HepG2 (cell line): ENCODE measurements around the gene ITIH2. TPM values are rescaled to one million over a fixed set of nuclear protein-coding genes. Genes with fewer than 3 reads are reported as not detected.
A peak's percentile ranks its signal among the peaks of the same experiment; 100 is the strongest.

Experiments used
- FOXO1 ChIP-seq: sonication (generic); formaldehyde crosslinking; IDR thresholded peaks from 2 replicates; pipeline ENCODE4 v1.4.0; 2020; ENCODE audit warnings: missing genetic modification reagents
- NFE2 ChIP-seq: sonication (generic); formaldehyde crosslinking; IDR thresholded peaks from 2 replicates; pipeline ENCODE4 v1.4.0; 2020; ENCODE audit warnings: missing genetic modification reagents
- NFKB2 ChIP-seq: sonication (generic); formaldehyde crosslinking; IDR thresholded peaks from 2 replicates; pipeline ENCODE4 v1.4.0; 2020; ENCODE audit warnings: missing genetic modification reagents, borderline replicate concordance
- SMC3 ChIP-seq: IDR thresholded peaks from 2 replicates; pipeline ENCODE4 v1.6.1; 2011; ENCODE audit warnings: low read length, improper control_type of control experiment
- SNAPC2 ChIP-seq: sonication (generic); formaldehyde crosslinking; IDR thresholded peaks from 2 replicates; pipeline ENCODE4 v1.8.1; 2022; ENCODE audit warnings: mild to moderate bottlenecking, missing genetic modification reagents
- TOE1 ChIP-seq: sonication (generic); formaldehyde crosslinking; IDR thresholded peaks from 2 replicates; pipeline ENCODE4 v1.4.0; 2020; ENCODE audit warnings: mild to moderate bottlenecking, missing genetic modification reagents
- ZNF564 ChIP-seq: sonication (generic); formaldehyde crosslinking; IDR thresholded peaks from 2 replicates; pipeline ENCODE4 v1.8.1; 2023; ENCODE audit warnings: mild to moderate bottlenecking, missing genetic modification reagents
- ZNF569 ChIP-seq: sonication (generic); formaldehyde crosslinking; IDR thresholded peaks from 2 replicates; pipeline ENCODE4 v1.5.0; 2020; ENCODE audit warnings: mild to moderate bottlenecking, missing genetic modification reagents, moderate library complexity, borderline replicate concordance
- ZNF598 ChIP-seq: sonication (generic); formaldehyde crosslinking; IDR thresholded peaks from 2 replicates; pipeline ENCODE4 v1.5.1; 2020; ENCODE audit warnings: mild to moderate bottlenecking, missing genetic modification reagents, borderline replicate concordance
- ZNF614 ChIP-seq: IDR thresholded peaks from 2 replicates; pipeline ENCODE4 v1.6.1; 2018; ENCODE audit warnings: missing biosample characterization, missing genetic modification reagents, inconsistent platforms, borderline replicate concordance
- ZNF772 ChIP-seq: sonication (generic); formaldehyde crosslinking; IDR thresholded peaks from 2 replicates; pipeline ENCODE4 v1.5.0; 2020; ENCODE audit warnings: mild to moderate bottlenecking, missing genetic modification reagents
- polyA plus RNA-seq, 8 experiments: library from polyadenylated mRNA; depleted of rRNA in 3 of 8; stranded (reverse) in 7 of 8; unstranded in 1 of 8; fragments of >200 nt; fragmentation: Illumina TruSeq in 4 of 8; extraction: Trizol in 4 of 8; gene quantifications; 2 replicates each; pipeline versions ENCODE4 v1.2.1 to v1.2.3, GENCODE V29; 2011 to 2016; ENCODE audit warnings: low read depth in 4 of 8, missing spikeins in 1 of 8, mixed read lengths in 1 of 8; ENCODE audit not compliant: insufficient read depth in 1 of 8
- total RNA-seq, 5 experiments: library from RNA; depleted of rRNA; stranded (reverse); fragments of >200 nt; fragmentation: Illumina TruSeq; extraction: Trizol; gene quantifications; 2 replicates each; pipeline ENCODE4 v1.2.3, GENCODE V29; 2016; ENCODE audit warnings: low read depth in 1 of 5
- TF ChIP-seq, protein P1 (sequence below): sonication (generic); formaldehyde crosslinking; IDR thresholded peaks from 2 replicates; pipeline ENCODE4 v1.9.0; 2021; ENCODE audit warnings: mild to moderate bottlenecking, missing genetic modification reagents
- TF ChIP-seq, protein P2 (sequence below): sonication (generic); formaldehyde crosslinking; IDR thresholded peaks from 2 replicates; pipeline ENCODE4 v1.5.1; 2020; ENCODE audit warnings: missing genetic modification reagents, mild to moderate bottlenecking, borderline replicate concordance
- TF ChIP-seq, protein P3 (sequence below): sonication (generic); formaldehyde crosslinking; IDR thresholded peaks from 2 replicates; pipeline ENCODE4 v1.4.0; 2020; ENCODE audit warnings: missing genetic modification reagents

The ITIH2 gene
- total and polyA plus RNA-seq, 2 of the 13 experiments (the other 11 are each of a cell fraction or from before 2014, with no cell fraction given) = 1,197 to 1,427 TPM

DNA sequence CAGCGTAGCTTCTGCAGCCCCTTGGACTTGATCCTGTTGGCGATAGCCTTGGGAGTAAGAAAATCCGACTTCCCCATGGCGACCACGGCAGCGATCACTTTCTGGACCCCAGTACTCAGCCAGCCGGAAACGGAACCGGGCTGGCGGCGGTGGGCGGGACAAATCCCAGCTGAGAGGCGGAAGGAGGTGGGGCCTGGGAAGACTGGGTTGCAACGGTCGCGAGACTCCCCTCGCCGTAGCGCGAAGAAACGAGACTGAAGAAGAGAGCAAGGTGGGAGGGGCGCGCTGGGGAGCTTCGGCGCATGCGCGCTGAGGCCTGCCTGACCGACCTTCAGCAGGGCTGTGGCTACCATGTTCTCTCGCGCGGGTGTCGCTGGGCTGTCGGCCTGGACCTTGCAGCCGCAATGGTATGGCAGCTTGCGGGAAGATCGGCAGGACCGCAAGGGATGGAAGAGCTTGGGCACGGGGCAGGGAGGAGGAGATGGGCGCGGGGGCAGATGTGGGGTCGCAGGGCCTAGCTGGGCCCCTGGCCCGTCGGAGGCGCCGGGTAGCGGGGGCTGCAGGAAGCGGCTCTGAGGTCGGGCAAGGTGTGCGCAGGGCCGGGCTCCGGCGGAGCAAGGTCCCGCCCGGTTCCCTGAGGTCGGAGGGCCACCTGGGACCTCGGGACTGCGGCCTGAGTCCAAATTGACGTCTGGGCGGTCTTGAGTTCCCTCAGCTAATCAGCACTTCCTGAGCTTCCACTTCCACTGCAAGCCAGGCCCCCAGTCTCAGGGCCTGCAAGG is 84.9 kb downstream of the ITIH2 start, which contains the start of the genes ATP5F1C and KIN (continued):
- TF ChIP-seq, protein P1, sequence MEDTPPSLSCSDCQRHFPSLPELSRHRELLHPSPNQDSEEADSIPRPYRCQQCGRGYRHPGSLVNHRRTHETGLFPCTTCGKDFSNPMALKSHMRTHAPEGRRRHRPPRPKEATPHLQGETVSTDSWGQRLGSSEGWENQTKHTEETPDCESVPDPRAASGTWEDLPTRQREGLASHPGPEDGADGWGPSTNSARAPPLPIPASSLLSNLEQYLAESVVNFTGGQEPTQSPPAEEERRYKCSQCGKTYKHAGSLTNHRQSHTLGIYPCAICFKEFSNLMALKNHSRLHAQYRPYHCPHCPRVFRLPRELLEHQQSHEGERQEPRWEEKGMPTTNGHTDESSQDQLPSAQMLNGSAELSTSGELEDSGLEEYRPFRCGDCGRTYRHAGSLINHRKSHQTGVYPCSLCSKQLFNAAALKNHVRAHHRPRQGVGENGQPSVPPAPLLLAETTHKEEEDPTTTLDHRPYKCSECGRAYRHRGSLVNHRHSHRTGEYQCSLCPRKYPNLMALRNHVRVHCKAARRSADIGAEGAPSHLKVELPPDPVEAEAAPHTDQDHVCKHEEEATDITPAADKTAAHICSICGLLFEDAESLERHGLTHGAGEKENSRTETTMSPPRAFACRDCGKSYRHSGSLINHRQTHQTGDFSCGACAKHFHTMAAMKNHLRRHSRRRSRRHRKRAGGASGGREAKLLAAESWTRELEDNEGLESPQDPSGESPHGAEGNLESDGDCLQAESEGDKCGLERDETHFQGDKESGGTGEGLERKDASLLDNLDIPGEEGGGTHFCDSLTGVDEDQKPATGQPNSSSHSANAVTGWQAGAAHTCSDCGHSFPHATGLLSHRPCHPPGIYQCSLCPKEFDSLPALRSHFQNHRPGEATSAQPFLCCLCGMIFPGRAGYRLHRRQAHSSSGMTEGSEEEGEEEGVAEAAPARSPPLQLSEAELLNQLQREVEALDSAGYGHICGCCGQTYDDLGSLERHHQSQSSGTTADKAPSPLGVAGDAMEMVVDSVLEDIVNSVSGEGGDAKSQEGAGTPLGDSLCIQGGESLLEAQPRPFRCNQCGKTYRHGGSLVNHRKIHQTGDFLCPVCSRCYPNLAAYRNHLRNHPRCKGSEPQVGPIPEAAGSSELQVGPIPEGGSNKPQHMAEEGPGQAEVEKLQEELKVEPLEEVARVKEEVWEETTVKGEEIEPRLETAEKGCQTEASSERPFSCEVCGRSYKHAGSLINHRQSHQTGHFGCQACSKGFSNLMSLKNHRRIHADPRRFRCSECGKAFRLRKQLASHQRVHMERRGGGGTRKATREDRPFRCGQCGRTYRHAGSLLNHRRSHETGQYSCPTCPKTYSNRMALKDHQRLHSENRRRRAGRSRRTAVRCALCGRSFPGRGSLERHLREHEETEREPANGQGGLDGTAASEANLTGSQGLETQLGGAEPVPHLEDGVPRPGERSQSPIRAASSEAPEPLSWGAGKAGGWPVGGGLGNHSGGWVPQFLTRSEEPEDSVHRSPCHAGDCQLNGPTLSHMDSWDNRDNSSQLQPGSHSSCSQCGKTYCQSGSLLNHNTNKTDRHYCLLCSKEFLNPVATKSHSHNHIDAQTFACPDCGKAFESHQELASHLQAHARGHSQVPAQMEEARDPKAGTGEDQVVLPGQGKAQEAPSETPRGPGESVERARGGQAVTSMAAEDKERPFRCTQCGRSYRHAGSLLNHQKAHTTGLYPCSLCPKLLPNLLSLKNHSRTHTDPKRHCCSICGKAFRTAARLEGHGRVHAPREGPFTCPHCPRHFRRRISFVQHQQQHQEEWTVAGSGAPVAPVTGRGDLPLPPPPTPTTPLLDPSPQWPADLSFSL (CRISPR knock-in tag) = no peak
- TF ChIP-seq ZNF772 (CRISPR knock-in tag) (peak; percentile 57; the same call in 1 of the 2 replicates), TOE1 (CRISPR knock-in tag) (0 out of 2 replicates have a peak, but pooled peaks have one; percentile 16), NFKB2 (CRISPR knock-in tag) (peak; percentile 89), SNAPC2 (CRISPR knock-in tag) (peak; percentile 30; the same call in 1 of the 2 replicates), ZNF564 (peak; percentile 45; the same call in 1 of the 2 replicates), SMC3 (no peak), ZNF614 (no peak; the same call in 1 of the 2 replicates), ZNF569 (CRISPR knock-in tag) (no peak), NFE2 (CRISPR knock-in tag) (no peak), FOXO1 (no peak; the same call in 1 of the 2 replicates), ZNF598 (peak; percentile 84; the same call in 1 of the 2 replicates)
- TF ChIP-seq, protein P2, sequence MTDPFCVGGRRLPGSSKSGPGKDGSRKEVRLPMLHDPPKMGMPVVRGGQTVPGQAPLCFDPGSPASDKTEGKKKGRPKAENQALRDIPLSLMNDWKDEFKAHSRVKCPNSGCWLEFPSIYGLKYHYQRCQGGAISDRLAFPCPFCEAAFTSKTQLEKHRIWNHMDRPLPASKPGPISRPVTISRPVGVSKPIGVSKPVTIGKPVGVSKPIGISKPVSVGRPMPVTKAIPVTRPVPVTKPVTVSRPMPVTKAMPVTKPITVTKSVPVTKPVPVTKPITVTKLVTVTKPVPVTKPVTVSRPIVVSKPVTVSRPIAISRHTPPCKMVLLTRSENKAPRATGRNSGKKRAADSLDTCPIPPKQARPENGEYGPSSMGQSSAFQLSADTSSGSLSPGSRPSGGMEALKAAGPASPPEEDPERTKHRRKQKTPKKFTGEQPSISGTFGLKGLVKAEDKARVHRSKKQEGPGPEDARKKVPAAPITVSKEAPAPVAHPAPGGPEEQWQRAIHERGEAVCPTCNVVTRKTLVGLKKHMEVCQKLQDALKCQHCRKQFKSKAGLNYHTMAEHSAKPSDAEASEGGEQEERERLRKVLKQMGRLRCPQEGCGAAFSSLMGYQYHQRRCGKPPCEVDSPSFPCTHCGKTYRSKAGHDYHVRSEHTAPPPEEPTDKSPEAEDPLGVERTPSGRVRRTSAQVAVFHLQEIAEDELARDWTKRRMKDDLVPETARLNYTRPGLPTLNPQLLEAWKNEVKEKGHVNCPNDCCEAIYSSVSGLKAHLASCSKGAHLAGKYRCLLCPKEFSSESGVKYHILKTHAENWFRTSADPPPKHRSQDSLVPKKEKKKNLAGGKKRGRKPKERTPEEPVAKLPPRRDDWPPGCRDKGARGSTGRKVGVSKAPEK (CRISPR knock-in tag) = peak; percentile 34; the same call in 1 of the 2 replicates
- TF ChIP-seq, protein P3, sequence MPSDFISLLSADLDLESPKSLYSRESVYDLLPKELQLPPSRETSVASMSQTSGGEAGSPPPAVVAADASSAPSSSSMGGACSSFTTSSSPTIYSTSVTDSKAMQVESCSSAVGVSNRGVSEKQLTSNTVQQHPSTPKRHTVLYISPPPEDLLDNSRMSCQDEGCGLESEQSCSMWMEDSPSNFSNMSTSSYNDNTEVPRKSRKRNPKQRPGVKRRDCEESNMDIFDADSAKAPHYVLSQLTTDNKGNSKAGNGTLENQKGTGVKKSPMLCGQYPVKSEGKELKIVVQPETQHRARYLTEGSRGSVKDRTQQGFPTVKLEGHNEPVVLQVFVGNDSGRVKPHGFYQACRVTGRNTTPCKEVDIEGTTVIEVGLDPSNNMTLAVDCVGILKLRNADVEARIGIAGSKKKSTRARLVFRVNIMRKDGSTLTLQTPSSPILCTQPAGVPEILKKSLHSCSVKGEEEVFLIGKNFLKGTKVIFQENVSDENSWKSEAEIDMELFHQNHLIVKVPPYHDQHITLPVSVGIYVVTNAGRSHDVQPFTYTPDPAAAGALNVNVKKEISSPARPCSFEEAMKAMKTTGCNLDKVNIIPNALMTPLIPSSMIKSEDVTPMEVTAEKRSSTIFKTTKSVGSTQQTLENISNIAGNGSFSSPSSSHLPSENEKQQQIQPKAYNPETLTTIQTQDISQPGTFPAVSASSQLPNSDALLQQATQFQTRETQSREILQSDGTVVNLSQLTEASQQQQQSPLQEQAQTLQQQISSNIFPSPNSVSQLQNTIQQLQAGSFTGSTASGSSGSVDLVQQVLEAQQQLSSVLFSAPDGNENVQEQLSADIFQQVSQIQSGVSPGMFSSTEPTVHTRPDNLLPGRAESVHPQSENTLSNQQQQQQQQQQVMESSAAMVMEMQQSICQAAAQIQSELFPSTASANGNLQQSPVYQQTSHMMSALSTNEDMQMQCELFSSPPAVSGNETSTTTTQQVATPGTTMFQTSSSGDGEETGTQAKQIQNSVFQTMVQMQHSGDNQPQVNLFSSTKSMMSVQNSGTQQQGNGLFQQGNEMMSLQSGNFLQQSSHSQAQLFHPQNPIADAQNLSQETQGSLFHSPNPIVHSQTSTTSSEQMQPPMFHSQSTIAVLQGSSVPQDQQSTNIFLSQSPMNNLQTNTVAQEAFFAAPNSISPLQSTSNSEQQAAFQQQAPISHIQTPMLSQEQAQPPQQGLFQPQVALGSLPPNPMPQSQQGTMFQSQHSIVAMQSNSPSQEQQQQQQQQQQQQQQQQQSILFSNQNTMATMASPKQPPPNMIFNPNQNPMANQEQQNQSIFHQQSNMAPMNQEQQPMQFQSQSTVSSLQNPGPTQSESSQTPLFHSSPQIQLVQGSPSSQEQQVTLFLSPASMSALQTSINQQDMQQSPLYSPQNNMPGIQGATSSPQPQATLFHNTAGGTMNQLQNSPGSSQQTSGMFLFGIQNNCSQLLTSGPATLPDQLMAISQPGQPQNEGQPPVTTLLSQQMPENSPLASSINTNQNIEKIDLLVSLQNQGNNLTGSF (CRISPR knock-in tag) = no peak
